Neural progenitor cell (in vitro differentiated cells): ENCODE measurements around the gene ANO10. TPM values are rescaled to one million over a fixed set of nuclear protein-coding genes. Genes with fewer than 3 reads are reported as not detected.

Source experiments
- DNase-seq: peaks from one replicate; pipeline ENCODE4 v3.0.0-alpha.2; 2016; ENCODE audit warnings: low spot score
- H2AFZ ChIP-seq: fragments of 200-600 bp; sonication (generic); replicated peaks from 2 replicates; pipeline ENCODE4 v1.6.1; 2016; ENCODE audit warnings: antibody characterized with exemption
- H3F3A ChIP-seq: fragments of 200-600 bp; sonication (generic); 2 replicates; pipeline ENCODE4 v1.6.1; 2016; ENCODE audit warnings: antibody characterized with exemption, low read depth
- H3K27ac ChIP-seq: fragments of 200-600 bp; sonication (generic); 2 replicates; pipeline ENCODE4 v1.5.1; 2016; ENCODE audit warnings: mild to moderate bottlenecking
- H3K27me3 ChIP-seq: fragments of 200-600 bp; sonication (generic); 2 replicates; pipeline ENCODE4 v1.6.1; 2016; ENCODE audit warnings: mild to moderate bottlenecking, moderate library complexity
- H3K36me3 ChIP-seq: fragments of 200-600 bp; sonication (generic); 2 replicates; pipeline ENCODE4 v1.5.1; 2016
- H3K4me1 ChIP-seq: fragments of 200-600 bp; sonication (generic); 2 replicates; pipeline ENCODE4 v1.6.1; 2016; ENCODE audit warnings: mixed run types
- H3K4me2 ChIP-seq: fragments of 200-600 bp; sonication (generic); 2 replicates; pipeline ENCODE4 v1.6.1; 2016
- H3K4me3 ChIP-seq: fragments of 200-600 bp; sonication (generic); 2 replicates; pipeline ENCODE4 v1.5.1; 2016
- H3K79me2 ChIP-seq: fragments of 200-600 bp; sonication (generic); 2 replicates; pipeline ENCODE4 v1.6.1; 2016; ENCODE audit warnings: low read depth
- H3K9ac ChIP-seq: fragments of 200-600 bp; sonication (generic); 2 replicates; pipeline ENCODE4 v1.6.1; 2016
- H3K9me3 ChIP-seq: fragments of 200-600 bp; sonication (generic); 2 replicates; pipeline ENCODE4 v1.5.1; 2016; ENCODE audit warnings: low read depth
- H4K20me1 ChIP-seq: fragments of 200-600 bp; sonication (generic); 2 replicates; pipeline ENCODE4 v1.6.1; 2016; ENCODE audit warnings: low read depth
- H3K27ac Mint-ChIP-seq: 3 replicates; pipeline ENCODE4 v1.8.0; 2021; ENCODE audit warnings: mixed read lengths
- H3K27me3 Mint-ChIP-seq: 2 replicates; pipeline ENCODE4 v1.8.0; 2022; ENCODE audit warnings: low read depth, mild to moderate bottlenecking, inconsistent platforms, moderate library complexity, mixed read lengths; ENCODE audit not compliant: insufficient read depth
- H3K36me3 Mint-ChIP-seq: 3 replicates; pipeline ENCODE4 v1.8.0; 2021; ENCODE audit warnings: mixed read lengths
- H3K4me1 Mint-ChIP-seq: 3 replicates; pipeline ENCODE4 v1.8.0; 2021; ENCODE audit warnings: mixed read lengths
- H3K4me3 Mint-ChIP-seq: 3 replicates; pipeline ENCODE4 v1.8.0; 2021; ENCODE audit warnings: mild to moderate bottlenecking, moderate library complexity, mixed read lengths
- H3K9me3 Mint-ChIP-seq: 3 replicates; pipeline ENCODE4 v1.8.0; 2020; ENCODE audit warnings: mixed read lengths
- CTCF ChIP-seq: fragments of 200-600 bp; sonication (generic); IDR thresholded peaks from 2 replicates; pipeline ENCODE4 v1.5.1; 2017; ENCODE audit warnings: antibody characterized with exemption, mild to moderate bottlenecking
- EZH2 ChIP-seq: fragments of 200-600 bp; sonication (generic); IDR thresholded peaks from 2 replicates; pipeline ENCODE4 v1.6.1; 2017; ENCODE audit warnings: antibody characterized with exemption, mild to moderate bottlenecking, moderate library complexity
- EZH2phosphoT487 ChIP-seq: fragments of 200-600 bp; sonication (generic); IDR thresholded peaks from 2 replicates; pipeline ENCODE4 v1.6.1; 2017; ENCODE audit warnings: antibody characterized with exemption
- total RNA-seq: library from RNA; depleted of rRNA; stranded (reverse); fragments of >200 nt; gene quantifications from 2 replicates; pipeline ENCODE4 v1.2.3, GENCODE V29; 2015; ENCODE audit warnings: low replicate concordance

The ANO10 gene
- total RNA-seq, 1 donor from 2014 or later, result 44.4 TPM

DNA sequence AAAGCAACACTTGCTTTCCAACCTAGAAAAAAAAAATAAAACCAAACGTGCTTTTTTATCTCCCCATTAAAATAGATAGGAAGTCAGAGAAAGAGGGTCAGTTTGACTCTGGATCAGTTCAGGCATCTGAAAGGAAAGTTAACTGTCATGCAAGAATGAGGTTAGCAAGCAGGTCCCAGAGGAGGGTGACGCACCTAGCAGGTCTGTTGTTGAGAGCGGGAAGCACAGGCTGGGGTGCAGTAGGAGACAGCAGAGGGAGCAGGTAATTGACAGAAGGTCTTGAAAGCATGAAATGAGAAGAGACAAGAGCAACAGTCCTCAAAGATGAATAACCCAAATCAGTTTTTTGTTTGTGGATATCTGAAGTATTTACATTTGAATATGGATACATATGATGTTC, 82.5 kb downstream of the ANO10 start:
- Histone ChIP-seq H3K4me3 (no peak overlapping the region), H2AFZ (no peak overlapping the region), H3F3A (no peaks in the 10 kb centered on the region), H3K4me2 (peak overlapping the region; percentile 26), H3K4me1 (peaks cover 38% of the 10 kb centered on the region), H4K20me1 (no peaks in the 10 kb centered on the region), H3K36me3 (no peaks in the 10 kb centered on the region), H3K79me2 (no peaks in the 10 kb centered on the region), H3K27me3 (no peaks in the 10 kb centered on the region), H3K9me3 (no peaks in the 10 kb centered on the region), H3K9ac (no peak overlapping the region), H3K27ac (no peak overlapping the region)
- Mint-ChIP-seq H3K9me3 (no peaks in the 10 kb centered on the region), H3K27ac (no peak overlapping the region), H3K4me1 (peaks cover 11% of the 10 kb centered on the region), H3K4me3 (no peak overlapping the region), H3K27me3 (peaks cover 3% of the 10 kb centered on the region), H3K36me3 (peaks cover 2% of the 10 kb centered on the region)
- TF ChIP-seq EZH2phosphoT487 (no peak), CTCF (no peak), EZH2 (no peak)
- no peak for DNase-seq

DNA sequence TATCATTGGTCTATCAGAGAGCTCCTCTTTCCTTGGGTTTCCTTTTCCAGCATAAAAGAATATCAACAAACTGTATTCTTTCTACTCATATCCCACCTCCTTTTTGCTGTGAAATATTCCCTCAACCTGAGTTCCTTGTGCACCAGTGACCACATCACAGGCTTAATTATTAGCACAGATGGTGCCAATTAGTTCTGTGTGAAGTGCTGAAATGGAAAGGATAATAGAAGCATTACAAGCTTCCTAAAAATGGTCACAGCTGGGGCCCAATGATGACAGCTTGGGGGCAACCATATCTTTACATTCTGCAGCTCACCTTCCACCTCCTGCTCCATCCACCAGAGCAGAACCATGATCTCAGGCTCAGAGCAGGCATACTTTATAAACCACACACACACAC, 84.6 kb downstream of the ANO10 start:
- H3K4me3 Mint-ChIP-seq, result no peak overlapping the region
- H3K4me1 ChIP-seq, result peaks cover 38% of the 10 kb centered on the region
- H3K36me3 Mint-ChIP-seq, result peaks cover 2% of the 10 kb centered on the region
- H3K36me3 ChIP-seq, result no peaks in the 10 kb centered on the region
- no peak overlapping the region for H3K9ac ChIP-seq
- H3K27me3 ChIP-seq, result no peaks in the 10 kb centered on the region
- no peaks in the 10 kb centered on the region for H3F3A ChIP-seq
- no peak overlapping the region for H3K4me3 ChIP-seq
- H2AFZ ChIP-seq, result no peak overlapping the region
- no peak overlapping the region for H3K27ac Mint-ChIP-seq
- TF ChIP-seq EZH2phosphoT487 (no peak), EZH2 (no peak), CTCF (no peak)
- peaks cover 11% of the 10 kb centered on the region for H3K4me1 Mint-ChIP-seq
- H3K9me3 ChIP-seq, result no peaks in the 10 kb centered on the region
- H3K9me3 Mint-ChIP-seq, result no peaks in the 10 kb centered on the region
- H3K27me3 Mint-ChIP-seq, result peaks cover 3% of the 10 kb centered on the region
- H4K20me1 ChIP-seq, result no peaks in the 10 kb centered on the region
- DNase-seq, result no peak
- H3K79me2 ChIP-seq, result no peaks in the 10 kb centered on the region
- no peak overlapping the region for H3K4me2 ChIP-seq
- no peak overlapping the region for H3K27ac ChIP-seq

GRCh38 chr3:43534675-43535074, 87.1 kb downstream of the ANO10 start:
- Histone ChIP-seq H3K9me3 (no peaks in the 10 kb centered on the region), H3K36me3 (no peaks in the 10 kb centered on the region), H3K27me3 (no peaks in the 10 kb centered on the region), H3K9ac (no peak overlapping the region), H3K27ac (no peak overlapping the region), H3K4me2 (no peak overlapping the region), H2AFZ (no peak overlapping the region), H3K79me2 (no peaks in the 10 kb centered on the region), H4K20me1 (no peaks in the 10 kb centered on the region), H3F3A (no peaks in the 10 kb centered on the region), H3K4me3 (no peak overlapping the region), H3K4me1 (peaks cover 30% of the 10 kb centered on the region)
- Mint-ChIP-seq H3K27ac (peak overlapping the region; percentile 57), H3K36me3 (peaks cover 2% of the 10 kb centered on the region), H3K4me3 (no peak overlapping the region), H3K9me3 (no peaks in the 10 kb centered on the region), H3K4me1 (peaks cover 11% of the 10 kb centered on the region), H3K27me3 (peaks cover 3% of the 10 kb centered on the region)
- DNase-seq, result no peak
- no peak for TF ChIP-seq EZH2
- no peak for TF ChIP-seq CTCF
- TF ChIP-seq EZH2phosphoT487, result no peak

DNA sequence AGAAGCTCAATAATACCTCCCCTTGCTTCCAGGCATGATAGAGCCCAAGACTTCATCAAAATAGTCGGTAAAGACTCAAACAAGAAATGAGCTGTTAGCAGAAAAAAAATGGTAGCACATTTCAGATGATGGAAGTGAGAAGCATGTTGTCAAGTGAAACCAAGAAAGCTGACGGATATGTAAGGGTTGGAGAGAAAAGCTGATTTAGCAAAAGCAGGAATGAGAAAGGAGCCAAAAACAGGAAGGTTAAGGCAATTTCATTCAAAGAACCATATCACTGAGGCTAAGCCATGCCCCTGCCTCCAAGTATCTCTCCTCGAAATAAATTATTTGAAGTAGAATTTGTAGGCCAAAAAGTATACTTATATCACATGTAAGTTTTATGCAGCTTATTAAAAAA, 88.8 kb downstream of the ANO10 start:
- TF ChIP-seq EZH2phosphoT487, result no peak
- no peak for TF ChIP-seq CTCF
- no peak for TF ChIP-seq EZH2
- H3K9me3 Mint-ChIP-seq, result no peaks in the 10 kb centered on the region
- no peaks in the 10 kb centered on the region for H3K27me3 Mint-ChIP-seq
- Histone ChIP-seq H3K4me3 (no peak overlapping the region), H3K27me3 (no peaks in the 10 kb centered on the region), H3K79me2 (no peaks in the 10 kb centered on the region), H3K36me3 (no peaks in the 10 kb centered on the region), H3K9me3 (no peaks in the 10 kb centered on the region), H3F3A (no peaks in the 10 kb centered on the region), H2AFZ (no peak overlapping the region), H3K27ac (no peak overlapping the region), H4K20me1 (no peaks in the 10 kb centered on the region), H3K4me2 (no peak overlapping the region), H3K4me1 (peaks cover 21% of the 10 kb centered on the region), H3K9ac (no peak overlapping the region)
- H3K27ac Mint-ChIP-seq, result no peak overlapping the region
- peaks cover 11% of the 10 kb centered on the region for H3K4me1 Mint-ChIP-seq
- DNase-seq, result no peak
- peaks cover 3% of the 10 kb centered on the region for H3K36me3 Mint-ChIP-seq
- no peak overlapping the region for H3K4me3 Mint-ChIP-seq
